GM12878 (cell line): ENCODE measurements around the gene LEP. TPM values are rescaled to one million over a fixed set of nuclear protein-coding genes. Genes with fewer than 3 reads are reported as not detected.

Experiments used
- ATAC-seq: fragments of 200-7000 bp; cut with Tn5 transposase; 3 replicates; pipeline ENCODE4 v1.9.1; 2020; ENCODE audit warnings: mild to moderate bottlenecking, moderate library complexity
- BruUV-seq: library from RNA; stranded (reverse); fragments of 400-500 nt; replicated peaks from 2 replicates; lab custom pipeline; 2021; lab: Mats Ljungman, UMichigan
- CTCF ChIA-PET: fragments of 300-600 bp; sonication (Branson Sonifier 250); formaldehyde crosslinking; extraction: SDS; loops from one replicate; lab custom pipeline; 2021; ENCODE audit warnings: inconsistent platforms; lab: Yijun Ruan, JAX
- POLR2A ChIA-PET: fragments of 350-600 bp; formaldehyde crosslinking; extraction: SDS; loops from one replicate; lab custom pipeline; 2021; ENCODE audit warnings: inconsistent platforms; lab: Charles Lee
- RAD21 ChIA-PET: fragments of 300-600 bp; sonication (Branson Sonifier 250); formaldehyde crosslinking; loops from one replicate; lab custom pipeline; 2023; ENCODE audit warnings: antibody characterized with exemption; ENCODE audit not compliant: unreplicated experiment; lab: Charles Lee
- SMC1A ChIA-PET: fragments of 300-600 bp; sonication (Branson Sonifier 250); formaldehyde crosslinking; loops from one replicate; lab custom pipeline; 2023; ENCODE audit not compliant: unreplicated experiment, uncharacterized antibody; lab: Charles Lee
- DNase-seq: peaks from one replicate; pipeline ENCODE4 v3.0.0-alpha.2; 2011; ENCODE audit warnings: low read depth, low spot score
- FAIRE-seq: peaks from 3 replicates; lab custom pipeline; 2011; peaks lifted over from hg19 to GRCh38; lab: Jason Lieb, UNC
- H2AFZ ChIP-seq: 2 replicates; pipeline ENCODE4 v1.6.0; 2011; ENCODE audit warnings: low read depth, low read length, control low read depth; ENCODE audit not compliant: control insufficient read depth
- H3K27ac ChIP-seq: 2 replicates; pipeline ENCODE4 v1.5.1; 2011; ENCODE audit warnings: control low read depth; ENCODE audit not compliant: control insufficient read depth, insufficient read depth
- H3K27me3 ChIP-seq, 2 experiments: replicated peaks in 1 of 2; 2 replicates each; pipeline versions ENCODE4 v1.6.0 to v1.6.1; 2011; ENCODE audit warnings: low read length in 1 of 2; ENCODE audit not compliant: control insufficient read depth in 2 of 2, insufficient read depth in 2 of 2
- H3K36me3 ChIP-seq, 2 experiments: 2 replicates each; pipeline ENCODE4 v1.5.1; 2011; ENCODE audit warnings: low read length in 1 of 2; ENCODE audit not compliant: control insufficient read depth in 2 of 2, insufficient read depth in 2 of 2
- H3K4me1 ChIP-seq: 2 replicates; pipeline ENCODE4 v1.6.1; 2011; ENCODE audit warnings: mild to moderate bottlenecking, low read length, moderate library complexity, mixed read lengths; ENCODE audit not compliant: control insufficient read depth, insufficient read depth
- H3K4me2 ChIP-seq: 2 replicates; pipeline ENCODE4 v1.6.0; 2011; ENCODE audit warnings: control low read depth; ENCODE audit not compliant: control insufficient read depth, insufficient read depth
- H3K4me3 ChIP-seq: fragments of 200-600 bp; sonication (generic); 2 replicates; pipeline ENCODE4 v1.5.1; 2016
- H3K79me2 ChIP-seq: 2 replicates; pipeline ENCODE4 v1.6.0; 2011; ENCODE audit warnings: low read length; ENCODE audit not compliant: control insufficient read depth, insufficient read depth
- H3K9ac ChIP-seq: 2 replicates; pipeline ENCODE4 v1.8.0; 2011; ENCODE audit warnings: low read length, control low read depth, mixed read lengths; ENCODE audit not compliant: control insufficient read depth, insufficient read depth
- H3K9me3 ChIP-seq: replicated peaks from 3 replicates; pipeline ENCODE4 v1.5.1; 2011; ENCODE audit warnings: mild to moderate bottlenecking, low read length; ENCODE audit not compliant: control insufficient read depth, insufficient read depth
- H4K20me1 ChIP-seq: 2 replicates; pipeline ENCODE4 v1.6.0; 2011; ENCODE audit not compliant: control insufficient read depth, insufficient read depth
- ASH2L ChIP-seq: fragments of 300-600, 200-600 bp; sonication (generic); IDR thresholded peaks from 2 replicates; pipeline ENCODE4 v1.6.1; 2017; ENCODE audit warnings: low read depth, mild to moderate bottlenecking, borderline replicate concordance
- BCLAF1 ChIP-seq: fragments of 450-650 bp; IDR thresholded peaks from 2 replicates; pipeline ENCODE4 v1.6.1; 2017; ENCODE audit warnings: antibody characterized with exemption, mild to moderate bottlenecking, moderate library complexity
- NFYB ChIP-seq: IDR thresholded peaks from 2 replicates; pipeline ENCODE4 v1.6.1; 2011; ENCODE audit warnings: low read depth, mild to moderate bottlenecking, low read length, improper control_type of control experiment, moderate library complexity; ENCODE audit not compliant: insufficient read depth
- WGBS: methylation state at CpG from one replicate; pipeline ENCODE4 v1.1.6; 2016; ENCODE audit warnings: low lambda C conversion rate; ENCODE audit not compliant: insufficient replicate concordance, insufficient coverage; ENCODE audit errors: missing lambda C conversion rate; 5-methylcytosine and 5-hydroxymethylcytosine counted together
- in situ Hi-C: fragments of 300-500 bp; cut with MboI; formaldehyde crosslinking; loops from 9 replicates; pipeline ENCODE4 v1.14.3; 2018; ENCODE audit warnings: mixed read lengths
- intact Hi-C: fragments of 100-400 bp; cut with micrococcal nuclease; formaldehyde crosslinking; loops from one replicate; pipeline ENCODE4 v1.14.2; 2022; ENCODE audit not compliant: unreplicated experiment
- polyA plus RNA-seq, 11 experiments: library from polyadenylated mRNA; depleted of rRNA in 4 of 11; unstranded in 6 of 11; stranded (reverse) in 5 of 11; fragments of >200 nt; fragmentation: Nextera tagmentation in 4 of 11; fragmentation: Illumina TruSeq in 1 of 11; extraction: Ambion mirVana in 4 of 11; extraction: Trizol in 1 of 11; gene quantifications; 1 replicate in 1 of 11; 2 replicates in 10 of 11; pipeline versions ENCODE4 v1.2.1 to v1.2.3, GENCODE V29; 2011 to 2016; ENCODE audit warnings: inconsistent platforms in 2 of 11, missing spikeins in 2 of 11, low read depth in 1 of 11
- total RNA-seq, 4 experiments: library from RNA; depleted of rRNA in 3 of 4; stranded (reverse); fragments of >200 nt in 3 of 4; fragmentation: Illumina TruSeq in 1 of 4; extraction: Trizol in 1 of 4; gene quantifications; 2 replicates each; pipeline versions ENCODE4 v1.2.1 to v1.2.3, GENCODE V29; 2013 to 2021
- TF ChIP-seq, protein P1 (sequence below): fragments of 450-650 bp; IDR thresholded peaks from 2 replicates; pipeline ENCODE4 v1.6.1; 2016; ENCODE audit warnings: mild to moderate bottlenecking

The LEP gene
- total and polyA plus RNA-seq, 10 of the 15 experiments (the other 5 are each of a cell fraction or from before 2014, with no cell fraction given) = not detected

GRCh38 chr7:128210036-128210347, 31.1 kb upstream of the LEP start:
- CTCF ChIA-PET = interaction anchor here (0.6 to 8.6 kb wide), 47 partner anchors 9 to 764 kb away, joined by 3 to 152 read pairs (median 4); no protein-coding TSS in a partner anchor
- Histone ChIP-seq H3K27ac (no peak overlapping the region), H3K4me2 (no peak overlapping the region), H3K4me1 (no peaks in the 10 kb centered on the region), H2AFZ (no peak overlapping the region), H3K9me3 (no peaks in the 10 kb centered on the region), H3K27me3 (no peaks in the 10 kb centered on the region; a peak in 3 of 4 replicates), H3K36me3 (no peaks in the 10 kb centered on the region), H4K20me1 (0 out of 2 replicates have a peak, but pooled peaks cover 3% of the 10 kb centered on the region), H3K79me2 (no peaks in the 10 kb centered on the region), H3K4me3 (no peak overlapping the region), H3K9ac (no peak overlapping the region)
- POLR2A ChIA-PET = no interaction called here
- RAD21 ChIA-PET = interaction anchor here (0.6 to 5.8 kb wide), 30 partner anchors 11 to 863 kb away, joined by 3 to 86 read pairs (median 4); no protein-coding TSS in a partner anchor
- DNase-seq = no peak
- SMC1A ChIA-PET = interaction anchor here (0.7 to 3.7 kb wide), 16 partner anchors 12 to 763 kb away, joined by 3 to 56 read pairs (median 4); no protein-coding TSS in a partner anchor
- FAIRE-seq = no peak
- no peak for TF ChIP-seq BCLAF1
- TF ChIP-seq, protein P1, sequence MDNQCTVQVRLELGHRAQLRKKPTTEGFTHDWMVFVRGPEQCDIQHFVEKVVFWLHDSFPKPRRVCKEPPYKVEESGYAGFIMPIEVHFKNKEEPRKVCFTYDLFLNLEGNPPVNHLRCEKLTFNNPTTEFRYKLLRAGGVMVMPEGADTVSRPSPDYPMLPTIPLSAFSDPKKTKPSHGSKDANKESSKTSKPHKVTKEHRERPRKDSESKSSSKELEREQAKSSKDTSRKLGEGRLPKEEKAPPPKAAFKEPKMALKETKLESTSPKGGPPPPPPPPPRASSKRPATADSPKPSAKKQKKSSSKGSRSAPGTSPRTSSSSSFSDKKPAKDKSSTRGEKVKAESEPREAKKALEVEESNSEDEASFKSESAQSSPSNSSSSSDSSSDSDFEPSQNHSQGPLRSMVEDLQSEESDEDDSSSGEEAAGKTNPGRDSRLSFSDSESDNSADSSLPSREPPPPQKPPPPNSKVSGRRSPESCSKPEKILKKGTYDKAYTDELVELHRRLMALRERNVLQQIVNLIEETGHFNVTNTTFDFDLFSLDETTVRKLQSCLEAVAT = 0 out of 2 replicates have a peak, but pooled peaks have one; percentile 3
- no peak for TF ChIP-seq NFYB
- TF ChIP-seq ASH2L = no peak
- intact Hi-C loops (no loop called here), in situ Hi-C loops (no loop called here)
- ATAC-seq = no peak; the same call in 2 of the 3 replicates
- WGBS = 0% methylated on average over 2 of the region's 3 CpGs
- BruUV-seq = no TSS peak
